Measurements from ENCODE around the gene C22orf39. TPM values are rescaled to one million over a fixed set of nuclear protein-coding genes. Genes with fewer than 3 reads are reported as not detected.

C22orf39 gene
- total and polyA plus RNA-seq, 2 donors (not counting 1 experiment from before 2014, with no cell fraction given) = 15.9 to 16.2 TPM

GRCh38 chr22:19396934-19397733 is 50.4 kb downstream of the C22orf39 start:
- H2AFZ ChIP-seq (ENCODE audit: low read length) = no peak overlapping the region
- H3K79me2 ChIP-seq (ENCODE audit: control insufficient read depth, insufficient read depth, low read length) = no peaks in the 10 kb centered on the region
- no peaks in the 10 kb centered on the region for H3K27me3 ChIP-seq (ENCODE audit: control insufficient read depth, insufficient read depth, low read length)
- H3K36me3 ChIP-seq (ENCODE audit: control insufficient read depth, insufficient read depth, low read length) = peaks cover 20% of the 10 kb centered on the region
- H3K4me3 ChIP-seq (replicated peaks in 1 of 4; ENCODE audit: control extremely low read depth in 1 of 4, insufficient read depth in 1 of 4, low read depth in 3 of 4, low read length in 4 of 4) = no peak overlapping the region
- H3K9me3 ChIP-seq (ENCODE audit: control insufficient read depth, insufficient read depth, low read depth, low read length) = no peaks in the 10 kb centered on the region
- TF ChIP-seq EZH2 (IDR thresholded peaks at IDR 0.05; ENCODE audit: low read length, missing control alignments) = no peak
- TF ChIP-seq CTCF (conservative IDR thresholded peaks at IDR 0.05 in 1 of 2, IDR thresholded peaks at IDR 0.05 in 1 of 2; ENCODE audit: low read depth in 1 of 2, low read length in 2 of 2) = no peak
- no peak overlapping the region for H3K27ac ChIP-seq (ENCODE audit: insufficient read depth, low read length)
- H4K20me1 ChIP-seq (ENCODE audit: control insufficient read depth, extremely low read depth, insufficient read depth, low read length) = no peaks in the 10 kb centered on the region
- H3K4me2 ChIP-seq (ENCODE audit: extremely low read depth, insufficient read depth, low read length) = no peak overlapping the region
- DNase-seq (ENCODE audit: low read depth in 2 of 2) = no peak
- no peaks in the 10 kb centered on the region for H3K4me1 ChIP-seq (ENCODE audit: control insufficient read depth, extremely low read depth, insufficient read depth, low read length)
- H3K9ac ChIP-seq (ENCODE audit: insufficient read depth, low read length) = no peak overlapping the region

- Histone ChIP-seq H3K4me3 (replicated peaks in 1 of 4; ENCODE audit: control extremely low read depth in 1 of 4, insufficient read depth in 1 of 4, low read depth in 3 of 4, low read length in 4 of 4) (no peak overlapping the region), H3K27me3 (ENCODE audit: control insufficient read depth, insufficient read depth, low read length) (no peaks in the 10 kb centered on the region), H3K4me2 (ENCODE audit: extremely low read depth, insufficient read depth, low read length) (no peak overlapping the region), H2AFZ (ENCODE audit: low read length) (no peak overlapping the region), H3K4me1 (ENCODE audit: control insufficient read depth, extremely low read depth, insufficient read depth, low read length) (no peaks in the 10 kb centered on the region), H3K9me3 (ENCODE audit: control insufficient read depth, insufficient read depth, low read depth, low read length) (no peaks in the 10 kb centered on the region), H4K20me1 (ENCODE audit: control insufficient read depth, extremely low read depth, insufficient read depth, low read length) (no peaks in the 10 kb centered on the region), H3K79me2 (ENCODE audit: control insufficient read depth, insufficient read depth, low read length) (no peaks in the 10 kb centered on the region), H3K9ac (ENCODE audit: insufficient read depth, low read length) (no peak overlapping the region), H3K36me3 (ENCODE audit: control insufficient read depth, insufficient read depth, low read length) (peaks cover 20% of the 10 kb centered on the region), H3K27ac (ENCODE audit: insufficient read depth, low read length) (no peak overlapping the region)
- no peak for DNase-seq (ENCODE audit: low read depth in 2 of 2)
- TF ChIP-seq CTCF (conservative IDR thresholded peaks at IDR 0.05 in 1 of 2, IDR thresholded peaks at IDR 0.05 in 1 of 2; ENCODE audit: low read depth in 1 of 2, low read length in 2 of 2) (no peak), EZH2 (IDR thresholded peaks at IDR 0.05; ENCODE audit: low read length, missing control alignments) (no peak)
These were observed 51.0 kb downstream of the C22orf39 start for GRCh38 chr22:19396561-19396933.

- Histone ChIP-seq H3K79me2 (ENCODE audit: control insufficient read depth, insufficient read depth, low read length) (no peaks in the 10 kb centered on the region), H3K36me3 (ENCODE audit: control insufficient read depth, insufficient read depth, low read length) (peaks cover 15% of the 10 kb centered on the region), H3K4me2 (ENCODE audit: extremely low read depth, insufficient read depth, low read length) (no peak overlapping the region), H3K4me3 (replicated peaks in 1 of 4; ENCODE audit: control extremely low read depth in 1 of 4, insufficient read depth in 1 of 4, low read depth in 3 of 4, low read length in 4 of 4) (no peak overlapping the region), H2AFZ (ENCODE audit: low read length) (no peak overlapping the region), H4K20me1 (ENCODE audit: control insufficient read depth, extremely low read depth, insufficient read depth, low read length) (no peaks in the 10 kb centered on the region), H3K4me1 (ENCODE audit: control insufficient read depth, extremely low read depth, insufficient read depth, low read length) (no peaks in the 10 kb centered on the region), H3K27me3 (ENCODE audit: control insufficient read depth, insufficient read depth, low read length) (no peaks in the 10 kb centered on the region), H3K27ac (ENCODE audit: insufficient read depth, low read length) (no peak overlapping the region), H3K9ac (ENCODE audit: insufficient read depth, low read length) (no peak overlapping the region), H3K9me3 (ENCODE audit: control insufficient read depth, insufficient read depth, low read depth, low read length) (no peaks in the 10 kb centered on the region)
- DNase-seq (ENCODE audit: low read depth in 2 of 2) = no peak
- TF ChIP-seq CTCF (conservative IDR thresholded peaks at IDR 0.05 in 1 of 2, IDR thresholded peaks at IDR 0.05 in 1 of 2; ENCODE audit: low read depth in 1 of 2, low read length in 2 of 2) = no peak
- TF ChIP-seq EZH2 (IDR thresholded peaks at IDR 0.05; ENCODE audit: low read length, missing control alignments) = no peak
These were observed 52.2 kb downstream of the C22orf39 start for GRCh38 chr22:19395276-19395675.
